HepG2 (cell line): Measurements from ENCODE around the gene NUP93.

Experiments used
- CTCF ChIP-seq: sonication (generic); formaldehyde crosslinking; IDR thresholded peaks from 2 replicates; pipeline ENCODE4 v1.5.0; 2020; ENCODE audit warnings: mild to moderate bottlenecking, missing genetic modification reagents, moderate library complexity
- DMAP1 ChIP-seq: IDR thresholded peaks from 2 replicates; pipeline ENCODE4 v1.6.1; 2016
- GABPA ChIP-seq, 2 experiments: IDR thresholded peaks; 2 replicates each; pipeline ENCODE4 v1.6.1; 2011 to 2016; ENCODE audit warnings: low read depth in 2 of 2, low read length in 1 of 2, missing biosample characterization in 1 of 2, missing genetic modification characterization in 1 of 2
- NFIB ChIP-seq: sonication (generic); formaldehyde crosslinking; IDR thresholded peaks from 2 replicates; pipeline ENCODE4 v1.9.0; 2021; ENCODE audit warnings: missing genetic modification reagents, mild to moderate bottlenecking, borderline replicate concordance
- POLR2A ChIP-seq, 2 experiments: IDR thresholded peaks; 2 replicates each; pipeline ENCODE4 v1.6.1; 2011; ENCODE audit warnings: low read depth in 2 of 2, low read length in 2 of 2, mild to moderate bottlenecking in 1 of 2, moderate library complexity in 1 of 2; ENCODE audit not compliant: insufficient read depth in 1 of 2
- POLR2AphosphoS2 ChIP-seq: IDR thresholded peaks from 2 replicates; pipeline ENCODE4 v1.6.1; 2011; ENCODE audit warnings: low read depth, low read length, improper control_type of control experiment
- TMF1 ChIP-seq: sonication (generic); formaldehyde crosslinking; IDR thresholded peaks from 2 replicates; pipeline ENCODE4 v1.8.1; 2022; ENCODE audit warnings: low read depth, missing genetic modification reagents
- ZNF24 ChIP-seq: fragments of 450-650 bp; IDR thresholded peaks from 2 replicates; pipeline ENCODE4 v1.6.1; 2017; ENCODE audit warnings: antibody characterized with exemption, mild to moderate bottlenecking
- ZNF383 ChIP-seq: sonication (generic); formaldehyde crosslinking; IDR thresholded peaks from 2 replicates; pipeline ENCODE4 v1.4.0; 2020; ENCODE audit warnings: missing genetic modification reagents, mild to moderate bottlenecking, borderline replicate concordance
- ZNF430 ChIP-seq: sonication (generic); formaldehyde crosslinking; IDR thresholded peaks from 2 replicates; pipeline ENCODE4 v1.9.0; 2021; ENCODE audit warnings: mild to moderate bottlenecking, missing genetic modification reagents
- ZNF639 ChIP-seq: conservative IDR thresholded peaks from 2 replicates; pipeline ENCODE4 v1.6.1; 2018; ENCODE audit warnings: missing genetic modification reagents
- ZNF747 ChIP-seq: sonication (generic); formaldehyde crosslinking; IDR thresholded peaks from 2 replicates; pipeline ENCODE4 v1.8.1; 2023; ENCODE audit warnings: missing genetic modification reagents, mild to moderate bottlenecking, borderline replicate concordance

GRCh38 chr16:56852401-56852730 lies 122.4 kb downstream of the NUP93 start:
- TF ChIP-seq ZNF24 (no peak), NFIB (CRISPR knock-in tag) (no peak), CTCF (CRISPR knock-in tag) (no peak), POLR2AphosphoS2 (no peak), POLR2A (IDR thresholded peaks at IDR 0.05; ENCODE audit: insufficient read depth in 1 of 2, low read depth in 2 of 2, low read length in 2 of 2) (no peak), GABPA (IDR thresholded peaks at IDR 0.05; ENCODE audit: low read depth, low read length) (no peak), GABPA (CRISPR knock-in tag; IDR thresholded peaks at IDR 0.05; ENCODE audit: low read depth) (no peak), DMAP1 (CRISPR knock-in tag) (no peak), ZNF430 (CRISPR knock-in tag) (no peak), ZNF747 (no peak), ZNF383 (CRISPR knock-in tag) (no peak), ZNF639 (CRISPR knock-in tag) (no peak), TMF1 (no peak)
